Type B pancreatic cell (in vitro differentiated cells): Measurements from ENCODE around the gene DNAJC5. TPM values are rescaled to one million over a fixed set of nuclear protein-coding genes. Genes with fewer than 3 reads are reported as not detected.

Experiments used
- DNase-seq: peaks from one replicate; pipeline ENCODE4 v3.0.0; 2021; ENCODE audit warnings: mixed read lengths; ENCODE audit not compliant: unreplicated experiment; ENCODE audit errors: extremely low spot score
- H3K27ac Mint-ChIP-seq: 2 replicates; pipeline ENCODE4 v1.8.0; 2021; ENCODE audit warnings: mild to moderate bottlenecking, mixed read lengths
- H3K27me3 Mint-ChIP-seq: 2 replicates; pipeline ENCODE4 v1.8.0; 2021; ENCODE audit warnings: mixed read lengths
- H3K36me3 Mint-ChIP-seq: 2 replicates; pipeline ENCODE4 v1.8.0; 2021; ENCODE audit warnings: mixed read lengths
- H3K4me1 Mint-ChIP-seq: one replicate; pipeline ENCODE4 v1.8.0; 2021; ENCODE audit warnings: mixed read lengths; ENCODE audit not compliant: unreplicated experiment
- H3K4me3 Mint-ChIP-seq: 2 replicates; pipeline ENCODE4 v1.8.0; 2021; ENCODE audit warnings: mild to moderate bottlenecking, mixed read lengths
- H3K9me3 Mint-ChIP-seq: 2 replicates; pipeline ENCODE4 v1.8.0; 2021; ENCODE audit warnings: mixed read lengths
- CTCF ChIP-seq: fragments of 200-600 bp; sonication (generic); conservative IDR thresholded peaks from 2 replicates; pipeline ENCODE4 v1.5.0; 2021; ENCODE audit warnings: antibody characterized with exemption, mild to moderate bottlenecking
- total RNA-seq: library from RNA; stranded (reverse); gene quantifications from 2 replicates; pipeline ENCODE4 v1.2.1, GENCODE V29; 2021; ENCODE audit warnings: low replicate concordance

Gene DNAJC5
- total RNA-seq, 1 donor from 2014 or later = 44.1 TPM

GRCh38 chr20:63882257-63883200, 12.4 kb upstream of the DNAJC5 start:
- no peak overlapping the region for H3K27ac Mint-ChIP-seq
- DNase-seq = no peak
- peaks cover 3% of the 10 kb centered on the region for H3K36me3 Mint-ChIP-seq
- no peaks in the 10 kb centered on the region for H3K9me3 Mint-ChIP-seq
- H3K27me3 Mint-ChIP-seq = no peaks in the 10 kb centered on the region
- no peak overlapping the region for H3K4me3 Mint-ChIP-seq
- no peaks in the 10 kb centered on the region for H3K4me1 Mint-ChIP-seq
- no peak for TF ChIP-seq CTCF

GRCh38 chr20:63883201-63883593, 11.7 kb upstream of the DNAJC5 start:
- no peak overlapping the region for H3K27ac Mint-ChIP-seq
- H3K36me3 Mint-ChIP-seq = peaks cover 3% of the 10 kb centered on the region
- TF ChIP-seq CTCF = no peak
- no peak overlapping the region for H3K4me3 Mint-ChIP-seq
- H3K4me1 Mint-ChIP-seq = no peaks in the 10 kb centered on the region
- H3K27me3 Mint-ChIP-seq = no peaks in the 10 kb centered on the region
- no peaks in the 10 kb centered on the region for H3K9me3 Mint-ChIP-seq
- no peak for DNase-seq

GRCh38 chr20:63884506-63885263, 10.2 kb upstream of the DNAJC5 start:
- TF ChIP-seq CTCF = no peak
- H3K9me3 Mint-ChIP-seq = no peaks in the 10 kb centered on the region
- peaks cover 10% of the 10 kb centered on the region for H3K36me3 Mint-ChIP-seq
- no peak overlapping the region for H3K27ac Mint-ChIP-seq
- H3K27me3 Mint-ChIP-seq = no peaks in the 10 kb centered on the region
- H3K4me3 Mint-ChIP-seq = no peak overlapping the region
- no peak for DNase-seq
- H3K4me1 Mint-ChIP-seq = no peaks in the 10 kb centered on the region

- DNase-seq = no peak
- peaks cover 10% of the 10 kb centered on the region for H3K36me3 Mint-ChIP-seq
- no peak overlapping the region for H3K27ac Mint-ChIP-seq
- TF ChIP-seq CTCF = no peak
- H3K9me3 Mint-ChIP-seq = no peaks in the 10 kb centered on the region
- H3K4me1 Mint-ChIP-seq = no peaks in the 10 kb centered on the region
- H3K4me3 Mint-ChIP-seq = no peak overlapping the region
- no peaks in the 10 kb centered on the region for H3K27me3 Mint-ChIP-seq
These were observed 9.5 kb upstream of the DNAJC5 start for GRCh38 chr20:63885264-63886053.

- Mint-ChIP-seq H3K4me1 (no peaks in the 10 kb centered on the region), H3K27me3 (no peaks in the 10 kb centered on the region), H3K9me3 (no peaks in the 10 kb centered on the region), H3K27ac (no peak overlapping the region), H3K4me3 (no peak overlapping the region), H3K36me3 (peaks cover 10% of the 10 kb centered on the region)
- TF ChIP-seq CTCF = no peak
- no peak for DNase-seq
These were observed 8.9 kb upstream of the DNAJC5 start for GRCh38 chr20:63886054-63886419.
